ENCODE results near the gene MICU1. TPM values are rescaled to one million over a fixed set of nuclear protein-coding genes. Genes with fewer than 3 reads are reported as not detected.
"Not testable (repeated sequence)": the region's sequence is repeated elsewhere in the genome, so short reads cannot be mapped to it uniquely, and the experiment has no call there.

The MICU1 gene
- polyA plus RNA-seq, 2 of the 4 experiments (the other 2 are of a cell fraction) = 54.5 to 58.6 TPM

DNA sequence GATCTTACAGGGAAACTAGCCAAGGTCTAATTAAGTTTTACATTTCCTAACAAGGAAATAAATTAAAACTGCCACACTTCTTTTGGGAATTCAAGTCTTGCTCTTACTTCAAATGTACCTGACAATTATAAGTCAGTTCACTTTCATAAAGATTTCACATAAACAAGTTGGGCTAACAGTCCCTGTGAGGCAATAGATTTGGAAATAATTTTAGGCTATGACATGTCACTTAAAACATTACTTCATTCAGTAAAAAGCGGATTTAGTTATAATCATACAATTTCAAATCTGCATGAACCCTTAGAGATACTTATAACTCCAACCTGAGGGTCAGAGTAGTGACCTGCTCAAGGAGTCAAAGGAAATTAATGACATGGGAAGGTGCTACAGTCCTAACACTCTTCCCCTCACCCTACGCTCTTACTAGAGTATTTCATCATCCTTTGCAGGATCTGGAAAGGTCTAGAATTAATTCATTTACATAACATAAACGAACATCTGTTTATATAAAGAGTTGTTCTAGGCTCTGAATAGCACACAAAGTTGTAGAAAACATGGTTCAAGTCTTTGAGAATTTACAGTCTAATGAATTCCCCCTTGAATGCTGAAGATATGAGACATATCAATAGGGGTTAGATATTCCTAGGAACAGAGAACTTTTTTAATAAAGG, 238.8 kb downstream of the MICU1 start (continued):
- TF ChIP-seq, protein P1, sequence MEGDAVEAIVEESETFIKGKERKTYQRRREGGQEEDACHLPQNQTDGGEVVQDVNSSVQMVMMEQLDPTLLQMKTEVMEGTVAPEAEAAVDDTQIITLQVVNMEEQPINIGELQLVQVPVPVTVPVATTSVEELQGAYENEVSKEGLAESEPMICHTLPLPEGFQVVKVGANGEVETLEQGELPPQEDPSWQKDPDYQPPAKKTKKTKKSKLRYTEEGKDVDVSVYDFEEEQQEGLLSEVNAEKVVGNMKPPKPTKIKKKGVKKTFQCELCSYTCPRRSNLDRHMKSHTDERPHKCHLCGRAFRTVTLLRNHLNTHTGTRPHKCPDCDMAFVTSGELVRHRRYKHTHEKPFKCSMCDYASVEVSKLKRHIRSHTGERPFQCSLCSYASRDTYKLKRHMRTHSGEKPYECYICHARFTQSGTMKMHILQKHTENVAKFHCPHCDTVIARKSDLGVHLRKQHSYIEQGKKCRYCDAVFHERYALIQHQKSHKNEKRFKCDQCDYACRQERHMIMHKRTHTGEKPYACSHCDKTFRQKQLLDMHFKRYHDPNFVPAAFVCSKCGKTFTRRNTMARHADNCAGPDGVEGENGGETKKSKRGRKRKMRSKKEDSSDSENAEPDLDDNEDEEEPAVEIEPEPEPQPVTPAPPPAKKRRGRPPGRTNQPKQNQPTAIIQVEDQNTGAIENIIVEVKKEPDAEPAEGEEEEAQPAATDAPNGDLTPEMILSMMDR (IDR thresholded peaks at IDR 0.05) = no peak
- TF ChIP-seq EHF (CRISPR knock-in tag; IDR thresholded peaks at IDR 0.05) (no peak), KDM1A (IDR thresholded peaks at IDR 0.05; ENCODE audit: low read depth) (no peak), POLR2A (IDR thresholded peaks at IDR 0.05; ENCODE audit: low read length) (no peak)

DNA sequence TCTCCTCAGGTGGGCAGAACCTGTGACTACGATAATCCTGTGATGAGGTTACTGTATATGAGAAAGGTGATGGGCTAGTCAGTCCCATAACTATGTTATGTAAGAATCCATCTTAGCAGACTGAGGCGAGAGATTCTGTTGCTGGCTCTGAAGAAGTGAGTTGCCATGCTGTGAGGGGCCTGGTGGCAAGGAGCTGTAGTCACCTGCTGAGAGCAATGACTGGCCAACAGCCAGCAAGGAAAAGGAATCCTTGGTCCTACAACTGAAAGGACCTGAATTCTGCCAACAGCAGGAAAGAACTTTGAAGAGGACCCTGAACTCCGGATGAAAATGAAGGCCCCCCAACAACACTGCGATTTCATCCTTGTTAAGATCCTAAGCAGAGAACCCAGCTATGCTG, 240.2 kb downstream of the MICU1 start:
- no peaks in the 10 kb centered on the region for H3K9me3 ChIP-seq
- H3K4me1 ChIP-seq = no peaks in the 10 kb centered on the region
- POLR2A ChIA-PET = no interaction called here
- FAIRE-seq (no peak), ATAC-seq (no peak), DNase-seq (ENCODE audit: low read depth in 1 of 2, low spot score in 1 of 2) (no peak)
- TF ChIP-seq, protein P1 (IDR thresholded peaks at IDR 0.05) = no peak
- TF ChIP-seq, protein P2, sequence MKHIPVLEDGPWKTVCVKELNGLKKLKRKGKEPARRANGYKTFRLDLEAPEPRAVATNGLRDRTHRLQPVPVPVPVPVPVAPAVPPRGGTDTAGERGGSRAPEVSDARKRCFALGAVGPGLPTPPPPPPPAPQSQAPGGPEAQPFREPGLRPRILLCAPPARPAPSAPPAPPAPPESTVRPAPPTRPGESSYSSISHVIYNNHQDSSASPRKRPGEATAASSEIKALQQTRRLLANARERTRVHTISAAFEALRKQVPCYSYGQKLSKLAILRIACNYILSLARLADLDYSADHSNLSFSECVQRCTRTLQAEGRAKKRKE (CRISPR knock-in tag; IDR thresholded peaks at IDR 0.05; ENCODE audit: low read depth) = no peak
- no peak overlapping the region for H3K27ac ChIP-seq
- H3K4me2 ChIP-seq = no peak overlapping the region
- WGBS (ENCODE audit: missing lambda C conversion rate) = 85% methylated on average over 4 of the region's 4 CpGs
- CTCF ChIA-PET = no interaction called here
- no peak overlapping the region for H3K4me3 ChIP-seq

DNA sequence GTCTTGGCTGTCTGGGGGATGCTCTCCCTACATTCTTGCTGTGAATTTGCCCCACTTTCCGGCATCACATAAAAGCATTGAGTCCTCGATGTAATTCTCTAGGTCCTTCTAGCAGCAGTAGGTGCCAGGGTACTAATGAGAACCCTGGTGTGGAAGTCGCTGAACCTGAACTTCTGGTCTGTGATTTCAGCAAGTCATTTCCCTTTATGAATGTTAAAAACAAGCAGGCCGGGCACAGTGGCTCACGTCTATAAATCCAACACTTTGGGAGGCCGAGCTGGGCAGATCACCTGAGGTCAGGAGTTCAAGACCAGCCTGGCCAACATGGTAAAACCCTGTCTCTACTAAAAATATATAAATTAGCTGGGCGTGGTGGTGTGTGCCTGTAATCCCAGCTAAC, 240.9 kb downstream of the MICU1 start:
- H3K4me3 ChIP-seq; DNase-seq (ENCODE audit: low read depth in 1 of 2, low spot score in 1 of 2); H3K9me3 ChIP-seq; ATAC-seq; POLR2A ChIA-PET; H3K27ac ChIP-seq; H3K4me1 ChIP-seq; H3K4me2 ChIP-seq; FAIRE-seq; CTCF ChIA-PET: not testable (repeated sequence)
- WGBS (ENCODE audit: missing lambda C conversion rate) = 89% methylated on average over 7 of the region's 7 CpGs

DNA sequence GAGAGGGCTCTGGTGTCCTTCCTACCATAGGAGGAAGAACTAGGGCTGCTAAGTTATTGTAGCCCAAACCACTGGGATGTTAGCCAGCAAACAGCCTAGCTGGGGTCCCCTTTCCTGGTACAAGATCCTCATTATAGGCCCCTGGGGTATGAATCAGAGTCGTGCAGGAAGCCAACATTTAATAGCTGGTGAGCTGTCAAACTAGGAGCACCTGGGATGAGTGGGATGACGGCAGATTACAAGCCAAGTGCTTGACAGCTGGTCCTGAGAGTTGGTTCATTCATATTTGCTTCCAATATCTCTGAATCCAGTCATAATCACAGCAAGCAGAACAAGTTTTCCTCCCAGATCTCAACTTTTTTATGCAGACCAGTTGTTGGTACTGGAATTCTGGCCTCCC, 246.1 kb downstream of the MICU1 start:
- DNase-seq (ENCODE audit: low read depth in 1 of 2, low spot score in 1 of 2) (no peak), ATAC-seq (no peak), FAIRE-seq (no peak)
- H3K4me1 ChIP-seq = no peaks in the 10 kb centered on the region
- WGBS (ENCODE audit: missing lambda C conversion rate) = 72% methylated on average over 2 of the region's 2 CpGs
- H3K27ac ChIP-seq = no peak overlapping the region
- ChIA-PET CTCF (interaction anchor here (1.8 to 2.8 kb wide), 2 partner anchors 13 to 15 kb away, joined by 3 to 13 read pairs; no protein-coding TSS in a partner anchor), POLR2A (no interaction called here)
- no peak overlapping the region for H3K4me2 ChIP-seq
- no peaks in the 10 kb centered on the region for H3K9me3 ChIP-seq
- H3K4me3 ChIP-seq = no peak overlapping the region
- TF ChIP-seq ZC3H11A (IDR thresholded peaks at IDR 0.05) (no peak), NR3C1 (IDR thresholded peaks at IDR 0.05) (no peak), BHLHE40 (IDR thresholded peaks at IDR 0.05; ENCODE audit: low read depth, low read length) (no peak), KDM1A (IDR thresholded peaks at IDR 0.05; ENCODE audit: low read depth) (no peak), CHD4 (IDR thresholded peaks at IDR 0.05; ENCODE audit: borderline replicate concordance) (no peak), HOXB5 (CRISPR knock-in tag; IDR thresholded peaks at IDR 0.05) (no peak), CBX2 (IDR thresholded peaks at IDR 0.05; ENCODE audit: borderline replicate concordance, low read depth) (no peak), CBX8 (IDR thresholded peaks at IDR 0.05) (no peak), HDAC2 (IDR thresholded peaks at IDR 0.05) (no peak)
- TF ChIP-seq, protein P1 (IDR thresholded peaks at IDR 0.05) = no peak
- TF ChIP-seq, protein P3, sequence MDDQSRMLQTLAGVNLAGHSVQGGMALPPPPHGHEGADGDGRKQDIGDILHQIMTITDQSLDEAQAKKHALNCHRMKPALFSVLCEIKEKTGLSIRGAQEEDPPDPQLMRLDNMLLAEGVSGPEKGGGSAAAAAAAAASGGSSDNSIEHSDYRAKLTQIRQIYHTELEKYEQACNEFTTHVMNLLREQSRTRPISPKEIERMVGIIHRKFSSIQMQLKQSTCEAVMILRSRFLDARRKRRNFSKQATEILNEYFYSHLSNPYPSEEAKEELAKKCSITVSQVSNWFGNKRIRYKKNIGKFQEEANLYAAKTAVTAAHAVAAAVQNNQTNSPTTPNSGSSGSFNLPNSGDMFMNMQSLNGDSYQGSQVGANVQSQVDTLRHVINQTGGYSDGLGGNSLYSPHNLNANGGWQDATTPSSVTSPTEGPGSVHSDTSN (IDR thresholded peaks at IDR 0.05) = no peak
- TF ChIP-seq, protein P4, sequence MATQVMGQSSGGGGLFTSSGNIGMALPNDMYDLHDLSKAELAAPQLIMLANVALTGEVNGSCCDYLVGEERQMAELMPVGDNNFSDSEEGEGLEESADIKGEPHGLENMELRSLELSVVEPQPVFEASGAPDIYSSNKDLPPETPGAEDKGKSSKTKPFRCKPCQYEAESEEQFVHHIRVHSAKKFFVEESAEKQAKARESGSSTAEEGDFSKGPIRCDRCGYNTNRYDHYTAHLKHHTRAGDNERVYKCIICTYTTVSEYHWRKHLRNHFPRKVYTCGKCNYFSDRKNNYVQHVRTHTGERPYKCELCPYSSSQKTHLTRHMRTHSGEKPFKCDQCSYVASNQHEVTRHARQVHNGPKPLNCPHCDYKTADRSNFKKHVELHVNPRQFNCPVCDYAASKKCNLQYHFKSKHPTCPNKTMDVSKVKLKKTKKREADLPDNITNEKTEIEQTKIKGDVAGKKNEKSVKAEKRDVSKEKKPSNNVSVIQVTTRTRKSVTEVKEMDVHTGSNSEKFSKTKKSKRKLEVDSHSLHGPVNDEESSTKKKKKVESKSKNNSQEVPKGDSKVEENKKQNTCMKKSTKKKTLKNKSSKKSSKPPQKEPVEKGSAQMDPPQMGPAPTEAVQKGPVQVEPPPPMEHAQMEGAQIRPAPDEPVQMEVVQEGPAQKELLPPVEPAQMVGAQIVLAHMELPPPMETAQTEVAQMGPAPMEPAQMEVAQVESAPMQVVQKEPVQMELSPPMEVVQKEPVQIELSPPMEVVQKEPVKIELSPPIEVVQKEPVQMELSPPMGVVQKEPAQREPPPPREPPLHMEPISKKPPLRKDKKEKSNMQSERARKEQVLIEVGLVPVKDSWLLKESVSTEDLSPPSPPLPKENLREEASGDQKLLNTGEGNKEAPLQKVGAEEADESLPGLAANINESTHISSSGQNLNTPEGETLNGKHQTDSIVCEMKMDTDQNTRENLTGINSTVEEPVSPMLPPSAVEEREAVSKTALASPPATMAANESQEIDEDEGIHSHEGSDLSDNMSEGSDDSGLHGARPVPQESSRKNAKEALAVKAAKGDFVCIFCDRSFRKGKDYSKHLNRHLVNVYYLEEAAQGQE (IDR thresholded peaks at IDR 0.05) = no peak
- TF ChIP-seq, protein P5, sequence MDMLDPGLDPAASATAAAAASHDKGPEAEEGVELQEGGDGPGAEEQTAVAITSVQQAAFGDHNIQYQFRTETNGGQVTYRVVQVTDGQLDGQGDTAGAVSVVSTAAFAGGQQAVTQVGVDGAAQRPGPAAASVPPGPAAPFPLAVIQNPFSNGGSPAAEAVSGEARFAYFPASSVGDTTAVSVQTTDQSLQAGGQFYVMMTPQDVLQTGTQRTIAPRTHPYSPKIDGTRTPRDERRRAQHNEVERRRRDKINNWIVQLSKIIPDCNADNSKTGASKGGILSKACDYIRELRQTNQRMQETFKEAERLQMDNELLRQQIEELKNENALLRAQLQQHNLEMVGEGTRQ (IDR thresholded peaks at IDR 0.05) = no peak

Data from A549 (cell line).